ENCODE results near the gene NRN1L.

- TF ChIP-seq MAX (IDR thresholded peaks at IDR 0.05) (no peak), TAF1 (IDR thresholded peaks at IDR 0.05; ENCODE audit: low read depth) (no peak), YY1 (IDR thresholded peaks at IDR 0.05; ENCODE audit: low read depth) (no peak), NFIC (IDR thresholded peaks at IDR 0.05) (no peak), EGR1 (IDR thresholded peaks at IDR 0.05) (no peak), FOXM1 (IDR thresholded peaks at IDR 0.05; ENCODE audit: borderline replicate concordance, low read depth) (no peak), TCF12 (IDR thresholded peaks at IDR 0.05; ENCODE audit: low read depth) (no peak), REST (IDR thresholded peaks at IDR 0.05; ENCODE audit: low read depth) (no peak), RAD21 (IDR thresholded peaks at IDR 0.05; ENCODE audit: low read depth) (no peak), USF1 (IDR thresholded peaks at IDR 0.05) (no peak), TEAD4 (IDR thresholded peaks at IDR 0.05) (no peak)
Observed at GRCh38 chr16:67935101-67935401, 50.4 kb downstream of the NRN1L start.
